Thyroid gland (tissue), 4 donors: ENCODE measurements around the gene DMRT1.

Source experiments
- POLR2A ChIP-seq, 2 donors: fragments of 450-650 bp; IDR thresholded peaks; one replicate each; pipeline ENCODE4 v1.6.1; 2017; ENCODE audit warnings: antibody characterized with exemption in 2 of 2, mild to moderate bottlenecking in 2 of 2, moderate library complexity in 1 of 2
- TF ChIP-seq, protein P1 (sequence below), 6 experiments: fragments of 200-600 bp in 3 of 6; fragments of 450-650 bp in 3 of 6; sonication (generic) in 3 of 6; IDR thresholded peaks; one replicate each; pipeline ENCODE4 v1.5.1; 2016 to 2019; ENCODE audit warnings: antibody characterized with exemption in 6 of 6, mild to moderate bottlenecking in 2 of 6, inconsistent platforms in 1 of 6, moderate library complexity in 1 of 6

DNA sequence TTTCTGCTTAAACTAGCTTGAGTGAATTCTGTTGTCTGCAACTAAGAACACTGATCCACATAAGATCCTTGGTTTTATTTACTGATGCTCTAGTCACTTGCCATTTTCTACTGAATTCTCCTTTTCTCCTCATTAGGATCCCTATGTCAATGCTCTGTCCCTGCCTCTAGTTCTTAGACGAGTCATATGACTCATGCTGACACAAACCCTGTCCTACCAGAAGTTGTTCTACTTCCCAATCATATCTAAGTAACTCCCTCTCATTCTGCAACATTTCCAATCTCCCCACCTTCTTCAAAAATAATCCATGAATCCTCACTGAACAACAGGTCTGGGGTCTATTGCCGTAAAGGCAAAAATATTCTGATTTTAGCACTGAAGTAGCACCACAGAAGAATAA lies 47.1 kb upstream of the DMRT1 start:
- TF ChIP-seq POLR2A (IDR thresholded peaks at IDR 0.05) = no peak
- TF ChIP-seq, protein P1, sequence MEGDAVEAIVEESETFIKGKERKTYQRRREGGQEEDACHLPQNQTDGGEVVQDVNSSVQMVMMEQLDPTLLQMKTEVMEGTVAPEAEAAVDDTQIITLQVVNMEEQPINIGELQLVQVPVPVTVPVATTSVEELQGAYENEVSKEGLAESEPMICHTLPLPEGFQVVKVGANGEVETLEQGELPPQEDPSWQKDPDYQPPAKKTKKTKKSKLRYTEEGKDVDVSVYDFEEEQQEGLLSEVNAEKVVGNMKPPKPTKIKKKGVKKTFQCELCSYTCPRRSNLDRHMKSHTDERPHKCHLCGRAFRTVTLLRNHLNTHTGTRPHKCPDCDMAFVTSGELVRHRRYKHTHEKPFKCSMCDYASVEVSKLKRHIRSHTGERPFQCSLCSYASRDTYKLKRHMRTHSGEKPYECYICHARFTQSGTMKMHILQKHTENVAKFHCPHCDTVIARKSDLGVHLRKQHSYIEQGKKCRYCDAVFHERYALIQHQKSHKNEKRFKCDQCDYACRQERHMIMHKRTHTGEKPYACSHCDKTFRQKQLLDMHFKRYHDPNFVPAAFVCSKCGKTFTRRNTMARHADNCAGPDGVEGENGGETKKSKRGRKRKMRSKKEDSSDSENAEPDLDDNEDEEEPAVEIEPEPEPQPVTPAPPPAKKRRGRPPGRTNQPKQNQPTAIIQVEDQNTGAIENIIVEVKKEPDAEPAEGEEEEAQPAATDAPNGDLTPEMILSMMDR (IDR thresholded peaks at IDR 0.05) = no peak
